GM18858 (cell line): ENCODE measurements around the gene SPOCK2.

Source experiments
- ATAC-seq: cut with Tn5 transposase; IDR thresholded peaks from one replicate; pipeline ENCODE4 v1.9.1; 2021; ENCODE audit not compliant: unreplicated experiment

The SPOCK2 gene

DNA sequence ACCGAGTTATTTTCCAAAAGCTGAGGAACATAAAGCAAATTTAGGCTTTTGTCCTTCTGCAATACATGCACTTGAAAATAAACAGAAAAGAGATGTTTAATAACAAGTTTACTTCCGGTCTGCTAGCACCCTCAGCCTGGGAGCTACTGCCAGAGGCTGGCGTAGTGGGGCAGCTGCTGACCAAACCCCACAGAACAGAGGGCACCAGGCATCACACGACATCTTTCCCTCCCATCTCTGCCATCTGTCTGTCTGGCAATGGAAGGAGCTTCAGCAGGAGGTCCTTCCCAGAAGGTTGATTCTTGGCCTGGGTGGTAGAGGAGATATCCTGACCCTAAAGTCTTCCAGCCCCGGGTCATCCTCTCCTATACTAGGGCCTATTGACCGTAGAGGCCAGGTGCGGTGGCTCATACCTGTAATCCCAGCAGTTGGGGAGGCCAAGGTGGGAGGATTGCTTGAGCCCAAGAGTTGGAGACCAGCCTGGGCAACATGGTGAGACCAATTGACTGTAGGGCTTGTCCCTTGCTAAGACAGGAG is 76.3 kb downstream of the SPOCK2 start:
- ATAC-seq: no peak

DNA sequence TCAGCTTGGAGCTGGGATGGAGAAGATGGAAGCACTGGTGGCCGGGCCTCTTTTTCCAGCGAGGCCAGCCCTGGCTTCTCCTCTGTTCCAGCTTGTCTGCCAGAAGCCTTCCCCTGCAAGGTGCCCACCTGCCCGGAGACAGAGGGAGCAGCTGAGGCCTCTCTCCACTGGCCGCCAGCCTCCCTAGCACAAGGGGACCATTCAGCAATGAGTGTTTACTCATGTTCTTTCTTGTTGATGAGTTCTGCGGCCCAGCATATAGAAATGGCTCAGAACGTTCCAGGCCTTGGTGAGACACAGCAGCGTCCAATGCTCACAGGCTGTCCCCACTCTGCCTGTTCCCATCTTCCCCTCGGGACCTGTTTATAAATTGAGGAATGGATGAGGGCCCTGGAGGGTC is 76.9 kb downstream of the SPOCK2 start:
- no peak for ATAC-seq

DNA sequence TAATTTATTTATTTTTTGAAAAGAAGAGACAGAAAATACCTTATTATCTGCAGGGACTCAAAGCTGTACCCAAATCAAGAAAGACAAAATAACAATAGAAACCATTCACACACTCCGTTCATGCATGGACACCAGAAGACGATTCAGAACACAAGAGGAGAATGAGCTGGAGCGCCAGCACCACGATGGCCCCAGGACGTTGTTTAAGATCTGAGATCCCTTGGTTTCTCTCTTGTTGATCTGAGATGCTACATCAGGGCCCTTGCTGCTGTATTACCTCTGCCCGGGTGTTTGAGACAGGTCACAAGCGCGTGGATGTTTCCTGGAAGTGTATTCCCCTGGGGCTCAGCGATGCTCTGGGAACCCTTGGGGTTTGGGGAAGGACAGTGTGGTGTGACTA is 77.3 kb downstream of the SPOCK2 start:
- ATAC-seq: no peak

- no peak for ATAC-seq
Measured at GRCh38 chr10:72010234-72010973, 77.9 kb downstream of the SPOCK2 start.

DNA sequence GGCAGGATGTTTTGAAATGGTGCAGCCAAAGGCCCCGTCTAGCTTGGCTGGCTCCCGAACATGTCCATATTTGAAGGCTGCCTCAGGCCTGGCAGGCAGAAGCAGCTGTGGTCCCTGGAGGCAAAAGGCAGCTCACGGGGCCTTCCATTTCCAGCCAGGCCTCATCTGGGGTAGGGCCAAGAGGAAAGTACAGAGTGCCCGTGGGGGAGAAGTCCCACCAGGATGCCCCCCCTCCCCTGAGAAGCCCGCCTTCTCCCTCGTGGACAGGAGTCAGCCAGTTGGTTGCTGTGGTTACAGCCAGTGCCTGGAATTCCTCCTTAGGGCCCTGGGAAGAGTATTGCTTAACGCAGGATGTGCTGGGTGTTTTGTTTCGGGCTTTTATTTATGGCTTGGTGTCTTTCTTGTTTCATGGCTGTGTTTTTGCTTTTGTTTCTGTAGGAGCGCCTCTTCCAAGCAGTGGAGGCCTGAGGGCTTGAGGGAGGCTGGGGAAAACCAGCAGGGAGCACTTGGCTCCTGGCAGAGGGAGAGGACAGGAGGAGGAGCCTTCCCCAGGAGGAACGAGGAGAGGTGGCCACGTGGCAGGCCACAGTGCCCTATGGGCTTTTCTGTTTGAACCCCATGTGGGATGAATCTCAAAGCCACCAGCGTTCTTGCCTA is 78.8 kb downstream of the SPOCK2 start:
- ATAC-seq: no peak

- ATAC-seq: no peak
Measured at GRCh38 chr10:72009051-72009424, 79.3 kb downstream of the SPOCK2 start.
